GM15510 (cell line): Measurements from ENCODE around the gene DIP2C.

Source experiments
- POLR2A ChIP-seq: IDR thresholded peaks from 3 replicates; pipeline ENCODE4 v1.6.1; 2011; ENCODE audit warnings: borderline replicate concordance; ENCODE audit not compliant: insufficient read length; ENCODE audit errors: extremely low read depth

Gene DIP2C

DNA sequence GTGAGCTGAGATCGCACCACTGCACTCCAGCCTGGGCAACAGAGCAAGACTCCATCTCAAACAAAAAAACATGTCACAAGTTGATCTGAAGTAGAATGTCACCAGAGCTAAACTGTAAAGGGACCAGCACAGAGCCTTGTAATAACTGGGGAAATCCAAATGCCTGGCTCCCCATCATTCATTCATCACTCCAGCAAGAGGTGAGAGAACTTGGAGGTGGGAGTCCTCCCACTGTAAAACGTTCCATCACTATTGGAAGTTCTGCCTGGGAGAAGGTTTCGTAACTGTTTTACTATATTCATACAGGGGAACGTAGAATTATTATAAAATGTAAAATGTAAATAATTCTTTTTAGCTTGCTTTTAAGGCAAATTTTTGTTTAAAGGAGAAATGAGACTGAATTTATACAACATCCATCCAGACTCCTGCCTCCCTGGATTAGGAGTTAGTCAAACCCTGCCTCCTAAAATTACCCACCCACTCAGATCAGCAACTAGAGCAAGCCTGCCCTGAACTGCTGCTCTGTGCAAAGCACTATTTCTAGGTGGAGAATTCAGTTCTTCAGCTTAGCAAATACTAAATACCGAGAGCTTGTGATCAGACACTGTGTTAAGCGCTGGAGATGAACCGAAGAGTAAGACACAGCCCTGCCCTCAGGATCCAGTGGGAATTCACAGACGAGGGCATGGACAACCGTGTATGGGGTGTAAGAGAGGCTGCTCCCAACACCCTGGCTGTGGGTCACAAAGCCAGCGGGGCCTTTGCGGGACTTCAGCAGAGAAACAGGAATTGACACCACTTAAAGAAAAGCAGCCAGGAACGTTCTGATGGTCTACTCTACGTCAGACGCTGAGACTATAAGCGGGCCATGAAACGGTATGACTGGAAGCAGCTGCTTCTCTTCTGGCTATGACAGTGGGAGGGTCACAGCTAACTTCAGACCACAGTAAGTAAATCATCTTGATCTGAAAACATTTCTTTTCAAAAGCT, 345.9 kb downstream of the DIP2C start:
- no peak for TF ChIP-seq POLR2A

DNA sequence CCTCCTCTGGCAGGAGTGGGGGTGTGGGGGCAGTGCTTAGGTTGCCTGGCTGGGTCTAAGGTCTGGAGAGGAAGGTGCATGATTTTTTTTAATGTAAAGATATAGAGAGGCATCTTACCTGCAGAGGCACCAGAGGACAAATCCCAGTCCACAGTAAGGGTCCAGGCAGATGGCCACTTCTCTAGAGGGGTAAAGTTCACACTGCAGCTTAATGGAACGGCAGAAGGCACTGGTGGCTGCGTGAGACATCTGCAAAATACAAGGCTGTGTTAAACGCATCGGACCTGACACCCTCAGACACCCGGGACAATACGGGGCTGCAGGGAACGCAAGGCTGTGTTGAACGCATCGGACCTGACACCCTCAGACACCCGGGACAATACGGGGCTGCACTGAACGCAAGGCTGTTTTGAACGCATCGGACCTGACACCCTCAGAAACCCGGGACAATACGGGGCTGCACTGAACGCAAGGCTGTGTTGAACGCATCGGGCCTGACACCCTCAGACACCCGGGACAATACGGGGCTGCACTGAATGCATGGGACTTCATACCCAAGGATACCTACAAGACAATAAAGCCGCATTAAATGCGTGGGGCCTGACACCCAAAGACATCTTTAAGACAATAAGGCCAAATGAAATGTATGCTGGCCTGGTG, 348.3 kb downstream of the DIP2C start:
- TF ChIP-seq POLR2A: no peak

GRCh38 chr10:340646-341045, 348.8 kb downstream of the DIP2C start:
- TF ChIP-seq POLR2A: no peak

- TF ChIP-seq POLR2A: no peak
Observed at GRCh38 chr10:339038-339391, 350.5 kb downstream of the DIP2C start.

DNA sequence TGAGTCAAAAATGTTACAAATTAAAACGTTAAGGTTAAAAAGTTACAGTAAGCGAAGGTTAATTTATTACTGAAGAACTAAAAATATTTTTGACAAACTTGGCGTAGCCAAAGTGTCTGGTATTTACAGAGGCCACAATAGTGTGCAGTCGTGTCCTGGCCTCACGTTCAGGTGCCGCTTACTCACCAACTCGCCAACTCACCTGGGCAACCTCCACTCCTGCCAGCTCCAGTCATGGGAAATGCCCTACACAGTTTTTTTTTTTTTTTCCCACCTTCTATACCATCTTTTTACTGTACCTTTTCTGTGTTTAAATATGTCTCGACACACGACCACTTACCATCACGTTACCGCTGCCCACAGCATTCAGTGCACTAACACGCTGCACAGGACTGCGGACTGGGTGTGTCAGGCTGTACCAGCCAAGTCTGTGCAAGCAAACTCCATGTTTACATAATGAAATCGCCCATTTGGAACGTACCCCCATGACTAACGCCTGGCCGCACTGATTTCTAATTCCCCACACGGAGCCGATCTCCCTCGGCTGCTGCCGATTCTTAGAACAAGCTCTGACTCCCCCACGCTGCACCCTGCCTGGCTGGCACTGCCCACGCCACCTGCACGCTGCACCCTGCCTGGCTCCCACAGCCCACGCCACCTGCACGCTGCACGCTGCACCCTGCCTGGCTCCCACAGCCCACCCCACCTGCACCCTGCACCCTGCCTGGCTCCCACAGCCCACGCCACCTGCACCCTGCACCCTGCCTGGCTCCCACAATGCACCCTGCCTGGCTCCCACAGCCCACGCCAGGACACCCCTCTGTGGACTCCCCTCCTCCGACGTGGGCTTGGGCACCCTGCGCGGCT, 351.1 kb downstream of the DIP2C start:
- no peak for TF ChIP-seq POLR2A

GRCh38 chr10:336247-336646, 353.2 kb downstream of the DIP2C start:
- TF ChIP-seq POLR2A: no peak

- TF ChIP-seq POLR2A: no peak
Observed at GRCh38 chr10:335151-335800, 354.2 kb downstream of the DIP2C start.

DNA sequence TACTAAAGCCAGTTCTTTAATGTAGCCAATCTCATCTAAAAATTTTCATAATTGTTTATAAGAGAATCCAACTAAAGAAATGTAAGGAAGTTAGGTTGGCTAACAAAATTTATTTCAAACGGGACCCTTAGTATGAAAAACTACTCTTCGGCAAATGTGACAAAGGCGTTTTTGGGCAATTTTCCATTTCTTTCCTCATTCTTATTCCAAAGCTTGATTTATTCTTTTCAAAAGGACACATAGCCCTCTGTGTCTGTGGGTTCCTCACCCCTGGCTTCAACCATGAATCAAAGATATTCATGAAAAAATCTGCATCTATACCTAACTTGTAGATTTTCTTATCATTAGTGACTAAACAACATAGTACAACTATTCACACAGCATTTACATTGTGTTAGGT, 358.3 kb downstream of the DIP2C start:
- TF ChIP-seq POLR2A: no peak

- TF ChIP-seq POLR2A: no peak
Observed at GRCh38 chr10:329361-330099, 359.9 kb downstream of the DIP2C start.

GRCh38 chr10:327889-328852, 361.3 kb downstream of the DIP2C start:
- TF ChIP-seq POLR2A: no peak

GRCh38 chr10:326894-327635, 362.4 kb downstream of the DIP2C start:
- no peak for TF ChIP-seq POLR2A

DNA sequence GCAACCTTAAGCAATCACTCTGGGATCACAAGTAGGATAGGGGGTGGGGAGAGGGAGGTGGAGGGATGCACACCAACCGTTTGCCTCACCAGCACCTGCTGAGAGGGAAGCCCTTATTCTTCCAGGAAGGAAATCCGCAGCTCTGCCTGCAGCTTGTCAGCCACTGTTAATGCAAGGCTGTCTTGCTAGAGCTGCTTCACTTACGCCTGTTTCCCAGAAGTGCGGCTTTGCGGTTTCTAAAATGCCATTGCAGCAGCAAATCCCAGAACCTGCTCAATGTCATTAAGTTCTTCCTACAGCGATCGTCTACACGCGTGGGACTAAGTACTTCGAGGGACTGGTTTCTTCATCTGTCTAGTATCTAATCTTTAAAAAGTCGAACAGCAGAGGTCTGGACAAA, 363.1 kb downstream of the DIP2C start:
- TF ChIP-seq POLR2A: no peak
